ENCODE results near the gene CISD3. TPM values are rescaled to one million over a fixed set of nuclear protein-coding genes. Genes with fewer than 3 reads are reported as not detected.

Gene CISD3
- total and polyA plus RNA-seq, 9 donors = 6.4 to 21.2 (median 14.7) TPM

- Histone ChIP-seq H3K4me1 (ENCODE audit: control insufficient read depth, insufficient read depth, low read length) (peaks cover 33% of the 10 kb centered on the region), H3K36me3 (ENCODE audit: control insufficient read depth, insufficient read depth, low read length) (no peaks in the 10 kb centered on the region), H3K4me3 (ENCODE audit: low read length) (no peak overlapping the region), H3K9me3 (replicated peaks; ENCODE audit: control insufficient read depth, low read depth, low read length) (no peaks in the 10 kb centered on the region), H3K27me3 (ENCODE audit: control insufficient read depth, insufficient read depth, low read length) (peaks cover 21% of the 10 kb centered on the region), H3K27ac (ENCODE audit: low read length) (no peak overlapping the region)
- 84% methylated on average over 3 of the region's 5 CpGs for WGBS (ENCODE audit: insufficient coverage)
- no peak for DNase-seq
Observed at GRCh38 chr17:38698760-38699159, 31.4 kb upstream of the CISD3 start.

DNA sequence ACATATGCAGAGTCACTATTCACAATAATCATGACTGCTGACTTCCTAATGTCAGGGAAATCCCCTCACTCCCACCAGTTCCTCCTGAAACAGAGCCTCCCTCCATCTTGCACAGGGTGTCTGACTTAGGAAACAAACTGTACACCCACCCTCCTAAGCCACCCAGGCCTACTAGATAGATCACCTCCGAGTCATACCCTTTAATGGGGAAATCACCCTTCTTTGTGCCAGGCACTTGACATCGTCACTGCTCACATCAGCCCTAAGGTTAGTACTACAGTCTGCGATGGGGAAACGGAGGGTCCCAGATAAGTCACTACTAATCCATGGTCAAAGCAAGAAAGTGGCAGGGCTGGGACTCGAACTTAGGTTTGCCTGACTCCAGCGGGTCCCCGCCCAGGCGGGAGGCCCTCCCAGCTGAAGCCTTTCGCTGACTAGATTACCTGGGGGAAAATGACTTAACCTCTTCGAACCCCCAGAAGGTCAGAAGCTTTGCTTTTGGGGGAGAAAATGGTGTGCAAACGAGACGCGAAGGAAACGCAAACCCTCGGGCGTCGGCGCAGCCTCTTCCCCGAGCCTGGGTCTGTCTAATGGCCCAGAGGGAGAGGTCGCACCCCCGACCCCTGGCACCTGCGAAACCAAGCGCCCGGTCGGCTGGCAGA is 28.5 kb upstream of the CISD3 start:
- H3K36me3 ChIP-seq (ENCODE audit: control insufficient read depth, insufficient read depth, low read length) = no peaks in the 10 kb centered on the region
- peaks cover 41% of the 10 kb centered on the region for H3K4me1 ChIP-seq (ENCODE audit: control insufficient read depth, insufficient read depth, low read length)
- DNase-seq = no peak
- peak overlapping the region; percentile 91 for H3K27ac ChIP-seq (ENCODE audit: low read length)
- peak overlapping the region; percentile 78 for H3K4me3 ChIP-seq (ENCODE audit: low read length)
- no peaks in the 10 kb centered on the region for H3K9me3 ChIP-seq (replicated peaks; ENCODE audit: control insufficient read depth, low read depth, low read length)
- 7% methylated on average over 18 of the region's 25 CpGs for WGBS (ENCODE audit: insufficient coverage)
- H3K27me3 ChIP-seq (ENCODE audit: control insufficient read depth, insufficient read depth, low read length) = peaks cover 25% of the 10 kb centered on the region

DNA sequence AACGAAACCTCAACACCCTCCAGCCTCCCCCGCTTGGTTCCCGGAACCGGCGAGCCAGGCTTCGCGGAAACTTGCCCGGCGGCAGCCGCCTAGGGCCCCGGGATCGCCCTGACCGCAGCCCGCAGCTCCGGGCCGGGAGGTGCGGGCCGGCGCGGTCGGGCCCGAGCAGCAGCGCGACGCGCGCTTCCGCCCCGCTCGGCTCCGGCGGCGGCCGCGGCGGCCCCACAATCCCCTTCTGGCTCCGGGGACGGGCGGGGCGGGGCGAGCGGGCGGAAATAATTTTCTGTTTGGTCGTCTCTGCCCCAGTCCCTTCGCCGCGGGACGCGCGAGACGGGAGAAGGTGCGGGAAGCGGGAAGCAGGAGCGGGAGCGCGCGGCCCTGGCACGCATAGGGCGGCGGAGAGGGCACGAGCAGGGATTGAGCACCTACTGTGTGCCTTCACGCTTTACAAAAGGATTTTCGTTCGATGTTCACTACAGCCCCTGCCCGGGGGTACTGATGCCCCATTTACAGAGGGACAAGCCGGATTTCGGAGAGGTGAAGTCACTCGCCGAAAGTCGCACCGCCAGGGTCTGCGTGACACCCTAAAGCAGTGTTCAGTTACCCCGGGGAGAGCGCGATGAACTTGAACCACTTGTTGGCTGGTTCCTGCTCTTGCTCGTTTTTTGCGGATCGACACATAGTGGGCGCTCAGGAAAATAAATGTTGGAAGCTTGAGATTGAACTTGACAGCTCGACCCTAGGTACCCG is 27.8 kb upstream of the CISD3 start:
- Histone ChIP-seq H3K27me3 (ENCODE audit: control insufficient read depth, insufficient read depth, low read length) (peaks cover 23% of the 10 kb centered on the region), H3K4me1 (ENCODE audit: control insufficient read depth, insufficient read depth, low read length) (peaks cover 47% of the 10 kb centered on the region), H3K36me3 (ENCODE audit: control insufficient read depth, insufficient read depth, low read length) (peaks cover 2% of the 10 kb centered on the region), H3K4me3 (ENCODE audit: low read length) (peak overlapping the region; percentile 95), H3K27ac (ENCODE audit: low read length) (peak overlapping the region; percentile 98), H3K9me3 (replicated peaks; ENCODE audit: control insufficient read depth, low read depth, low read length) (no peaks in the 10 kb centered on the region)
- DNase-seq = peak; percentile 96
- WGBS (ENCODE audit: insufficient coverage) = 0% methylated on average over 81 of the region's 81 CpGs

- WGBS (ENCODE audit: insufficient coverage) = 4% methylated on average over 48 of the region's 55 CpGs
- DNase-seq = no peak
- H3K27me3 ChIP-seq (ENCODE audit: control insufficient read depth, insufficient read depth, low read length) = peaks cover 23% of the 10 kb centered on the region
- no peaks in the 10 kb centered on the region for H3K9me3 ChIP-seq (replicated peaks; ENCODE audit: control insufficient read depth, low read depth, low read length)
- peak overlapping the region; percentile 98 for H3K27ac ChIP-seq (ENCODE audit: low read length)
- H3K36me3 ChIP-seq (ENCODE audit: control insufficient read depth, insufficient read depth, low read length) = peaks cover 10% of the 10 kb centered on the region
- H3K4me3 ChIP-seq (ENCODE audit: low read length) = peak overlapping the region; percentile 95
- peaks cover 53% of the 10 kb centered on the region for H3K4me1 ChIP-seq (ENCODE audit: control insufficient read depth, insufficient read depth, low read length)
Observed at GRCh38 chr17:38702916-38703741, 27.0 kb upstream of the CISD3 start.

- Histone ChIP-seq H3K27ac (ENCODE audit: low read length) (peak overlapping the region; percentile 98), H3K27me3 (ENCODE audit: control insufficient read depth, insufficient read depth, low read length) (peaks cover 23% of the 10 kb centered on the region), H3K4me1 (ENCODE audit: control insufficient read depth, insufficient read depth, low read length) (peaks cover 61% of the 10 kb centered on the region), H3K9me3 (replicated peaks; ENCODE audit: control insufficient read depth, low read depth, low read length) (no peaks in the 10 kb centered on the region), H3K36me3 (ENCODE audit: control insufficient read depth, insufficient read depth, low read length) (peaks cover 14% of the 10 kb centered on the region), H3K4me3 (ENCODE audit: low read length) (peak overlapping the region; percentile 95)
- DNase-seq = peak; percentile 80
- WGBS (ENCODE audit: insufficient coverage) = under 1% methylated on average over 31 of the region's 50 CpGs
Observed at GRCh38 chr17:38703742-38704605, 26.2 kb upstream of the CISD3 start.

- H3K27ac ChIP-seq (ENCODE audit: low read length) = peak within 1 kb of the TSS; percentile 98
- H3K9me3 ChIP-seq (replicated peaks; ENCODE audit: control insufficient read depth, low read depth, low read length) = no peaks in the 10 kb centered on the region
- peak within 1 kb of the TSS; percentile 95 for H3K4me3 ChIP-seq (ENCODE audit: low read length)
- under 1% methylated on average over 74 of the region's 100 CpGs for whole genome bisulfite sequencing (ENCODE audit: insufficient coverage)
- peaks cover 18% of the 10 kb centered on the region for H3K27me3 ChIP-seq (ENCODE audit: control insufficient read depth, insufficient read depth, low read length)
- peaks cover 70% of the 10 kb centered on the region for H3K4me1 ChIP-seq (ENCODE audit: control insufficient read depth, insufficient read depth, low read length)
- DNase-seq = peak; percentile 95
- H3K36me3 ChIP-seq (ENCODE audit: control insufficient read depth, insufficient read depth, low read length) = peaks cover 23% of the 10 kb centered on the region
Observed at GRCh38 chr17:38704606-38705522, 25.3 kb upstream of the CISD3 start, which contains the start of gene MLLT6. Gene MLLT6 (plus strand): TSS chr17:38705273. CDS start chr17:38705633, 360 bp downstream.

DNA sequence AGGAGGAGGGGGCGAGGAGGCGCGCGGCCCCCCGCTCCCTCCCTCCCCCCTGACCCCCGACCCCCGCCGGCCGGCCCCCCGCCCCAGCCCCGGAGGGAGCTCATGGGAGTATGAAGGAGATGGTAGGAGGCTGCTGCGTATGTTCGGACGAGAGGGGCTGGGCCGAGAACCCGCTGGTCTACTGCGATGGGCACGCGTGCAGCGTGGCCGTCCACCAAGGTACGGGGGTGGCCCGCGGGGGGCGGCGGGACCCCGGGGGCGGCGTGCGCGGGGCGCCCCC is 24.7 kb upstream of the CISD3 start:
- WGBS (ENCODE audit: insufficient coverage) = 0% methylated on average over 6 of the region's 32 CpGs
- Histone ChIP-seq H3K27me3 (ENCODE audit: control insufficient read depth, insufficient read depth, low read length) (peaks cover 18% of the 10 kb centered on the region), H3K4me1 (ENCODE audit: control insufficient read depth, insufficient read depth, low read length) (peaks cover 76% of the 10 kb centered on the region), H3K4me3 (ENCODE audit: low read length) (peak overlapping the region; percentile 52), H3K9me3 (replicated peaks; ENCODE audit: control insufficient read depth, low read depth, low read length) (no peaks in the 10 kb centered on the region), H3K36me3 (ENCODE audit: control insufficient read depth, insufficient read depth, low read length) (peaks cover 24% of the 10 kb centered on the region), H3K27ac (ENCODE audit: low read length) (peak overlapping the region; percentile 54)
- no peak for DNase-seq

GRCh38 chr17:38705803-38706504 is 24.2 kb upstream of the CISD3 start:
- peak overlapping the region; percentile 63 for H3K27ac ChIP-seq (ENCODE audit: low read length)
- peaks cover 80% of the 10 kb centered on the region for H3K4me1 ChIP-seq (ENCODE audit: control insufficient read depth, insufficient read depth, low read length)
- peak; percentile 84 for DNase-seq
- WGBS (ENCODE audit: insufficient coverage) = 3% methylated on average over 17 of the region's 38 CpGs
- H3K4me3 ChIP-seq (ENCODE audit: low read length) = peak overlapping the region; percentile 52
- H3K9me3 ChIP-seq (replicated peaks; ENCODE audit: control insufficient read depth, low read depth, low read length) = no peaks in the 10 kb centered on the region
- peaks cover 26% of the 10 kb centered on the region for H3K36me3 ChIP-seq (ENCODE audit: control insufficient read depth, insufficient read depth, low read length)
- H3K27me3 ChIP-seq (ENCODE audit: control insufficient read depth, insufficient read depth, low read length) = peaks cover 18% of the 10 kb centered on the region

Data from muscle of leg (tissue), 11 donors.